RWPE1 (cell line): ENCODE data around the gene ZNF148.
A peak's percentile ranks its signal among the peaks of the same experiment; 100 is the strongest.

Source experiments
- CTCF ChIA-PET: fragments of 350-600 bp; sonication (Branson Sonifier 250); formaldehyde crosslinking; extraction: SDS; loops from one replicate; lab custom pipeline; 2021; lab: Yijun Ruan, JAX
- POLR2A ChIA-PET: fragments of 400-600 bp; formaldehyde crosslinking; extraction: SDS; loops from one replicate; lab custom pipeline; 2020; ENCODE audit warnings: antibody characterized with exemption; ENCODE audit not compliant: low non-redundant PET; lab: Yijun Ruan, JAX
- DNase-seq: peaks from one replicate; pipeline ENCODE4 v3.0.0; 2012; ENCODE audit warnings: low spot score
- H3K27ac ChIP-seq: fragments of 450-650 bp; 2 replicates; pipeline ENCODE4 v1.5.1; 2017
- CTCF ChIP-seq: fragments of 450-650 bp; conservative IDR thresholded peaks from 2 replicates; pipeline ENCODE4 v1.5.1; 2017; ENCODE audit warnings: low read depth, mild to moderate bottlenecking

ZNF148 gene

DNA sequence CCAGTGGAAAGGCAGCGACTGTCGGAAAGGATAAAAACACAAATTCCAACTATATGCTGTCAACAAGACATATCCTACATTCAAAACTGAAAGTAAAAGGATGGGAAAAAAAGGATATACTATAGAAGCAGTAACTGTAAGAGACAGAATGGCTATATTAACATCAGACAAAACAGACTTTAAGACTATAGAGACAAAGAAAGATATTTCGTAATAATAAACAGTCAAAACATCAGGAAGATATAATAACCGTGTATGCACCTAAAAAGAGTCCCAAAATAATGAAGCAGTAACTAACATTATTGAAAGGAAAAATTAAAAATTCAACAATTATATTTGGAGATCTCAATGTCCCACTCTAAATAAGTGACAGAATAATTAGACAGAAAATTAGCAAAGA, 48.2 kb downstream of the ZNF148 start:
- CTCF ChIA-PET = no interaction called here
- no peak for DNase-seq
- no peak overlapping the region for H3K27ac ChIP-seq
- POLR2A ChIA-PET = no interaction called here
- TF ChIP-seq CTCF = no peak

GRCh38 chr3:125325746-125326145, 49.4 kb downstream of the ZNF148 start:
- CTCF ChIA-PET = interaction anchor here (0.6 kb wide), 1 partner anchor 34 kb away, joined by 3 read pairs; no protein-coding TSS in a partner anchor
- POLR2A ChIA-PET = no interaction called here

DNA sequence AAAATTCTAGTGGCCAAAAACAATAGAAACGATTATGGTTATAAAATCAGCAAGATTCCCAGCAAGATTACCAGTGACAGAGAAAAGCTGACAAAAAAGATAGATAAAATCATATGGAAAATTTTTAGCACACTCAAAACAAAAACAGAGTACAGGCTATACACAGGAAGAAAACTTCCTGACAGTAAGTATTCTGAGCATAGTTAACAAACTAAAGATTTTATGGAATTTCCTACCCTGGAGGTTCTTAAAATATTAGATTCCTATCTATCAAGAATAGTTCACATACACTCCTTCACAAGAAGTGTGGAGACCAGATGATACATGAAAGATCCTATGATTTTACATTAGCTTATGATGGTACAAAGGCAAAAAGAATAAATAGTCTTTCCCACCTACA, 50.8 kb downstream of the ZNF148 start:
- CTCF ChIA-PET = no interaction called here
- H3K27ac ChIP-seq = no peak overlapping the region
- TF ChIP-seq CTCF = no peak
- DNase-seq = no peak
- POLR2A ChIA-PET = no interaction called here

More at GRCh38 chr3:125325746-125326145, 49.4 kb downstream of the ZNF148 start:
- no peak for DNase-seq
- no peak overlapping the region for H3K27ac ChIP-seq
- TF ChIP-seq CTCF = no peak

DNA sequence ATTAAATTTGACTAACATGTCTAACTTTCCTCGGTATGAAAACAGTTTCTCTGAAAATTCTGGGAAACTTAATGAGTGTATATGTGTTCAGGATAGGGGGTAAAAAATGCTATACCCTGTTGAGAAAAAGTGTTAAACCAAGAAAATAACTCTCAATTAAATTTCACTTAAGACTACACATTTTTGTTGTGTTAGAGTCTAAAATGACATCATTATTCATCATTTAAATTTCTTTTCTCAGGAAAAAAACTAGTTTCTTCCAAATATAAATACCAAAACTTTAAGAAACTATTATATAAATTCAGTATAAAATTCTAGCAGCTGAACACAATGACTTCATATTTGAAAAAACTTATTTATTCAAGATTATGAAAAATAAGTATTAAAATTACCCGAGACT, 52.2 kb downstream of the ZNF148 start:
- no peak overlapping the region for H3K27ac ChIP-seq
- DNase-seq = no peak
- POLR2A ChIA-PET = no interaction called here
- TF ChIP-seq CTCF = no peak
- CTCF ChIA-PET = no interaction called here

DNA sequence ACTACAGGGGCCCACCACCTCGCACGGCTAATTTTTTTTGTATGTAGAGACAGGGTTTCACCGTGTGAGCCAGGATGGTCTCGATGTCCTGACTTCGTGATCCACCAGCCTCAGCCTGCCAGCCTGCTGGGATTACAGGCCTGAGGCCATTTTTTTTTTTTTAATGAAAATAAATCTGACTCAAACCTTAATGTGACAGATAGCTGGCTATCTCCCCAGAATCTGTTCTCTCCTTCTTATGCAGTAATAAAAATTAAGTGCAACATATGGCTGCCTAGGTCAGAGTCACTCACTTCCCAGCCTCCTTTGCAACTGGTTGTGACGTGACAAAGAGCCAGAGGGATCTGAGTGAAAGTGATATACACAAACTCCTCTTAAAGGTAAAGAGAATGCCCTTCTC, 53.0 kb downstream of the ZNF148 start:
- ChIA-PET POLR2A (no interaction called here), CTCF (no interaction called here)
- peak overlapping the region; percentile 72 for H3K27ac ChIP-seq
- TF ChIP-seq CTCF = no peak
- peak; percentile 30 for DNase-seq

- POLR2A ChIA-PET = no interaction called here
- H3K27ac ChIP-seq = no peak overlapping the region
- no peak for TF ChIP-seq CTCF
- CTCF ChIA-PET = no interaction called here
- DNase-seq = no peak
Observed at GRCh38 chr3:125319765-125320164, 55.4 kb downstream of the ZNF148 start.

DNA sequence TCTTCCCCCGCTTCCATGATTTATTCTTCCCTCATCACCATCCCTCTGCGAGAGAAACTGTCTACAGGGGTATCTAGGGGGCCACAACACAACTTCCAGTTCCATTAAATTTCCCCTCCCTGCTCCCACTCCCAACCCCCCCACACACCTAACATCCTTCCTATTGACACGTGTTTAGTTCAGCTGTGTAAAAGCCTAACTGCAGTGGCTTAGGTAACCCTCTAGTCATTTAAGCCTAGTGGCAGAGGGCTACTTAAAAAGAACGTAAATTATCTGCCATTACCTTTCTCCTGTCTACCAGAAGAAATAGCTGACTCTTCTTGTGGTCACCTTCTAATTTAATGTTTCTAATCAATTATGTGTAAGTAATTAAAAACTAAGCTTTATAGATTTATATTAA, 56.3 kb downstream of the ZNF148 start:
- CTCF ChIA-PET = no interaction called here
- H3K27ac ChIP-seq = no peak overlapping the region
- DNase-seq = no peak
- no peak for TF ChIP-seq CTCF
- POLR2A ChIA-PET = no interaction called here
